Measurements from ENCODE around the gene SYT5. TPM values are rescaled to one million over a fixed set of nuclear protein-coding genes. Genes with fewer than 3 reads are reported as not detected.

The SYT5 gene
- total and polyA plus RNA-seq, 2 experiments from 2014 or later: 0.12 TPM; not detected in 1

DNA sequence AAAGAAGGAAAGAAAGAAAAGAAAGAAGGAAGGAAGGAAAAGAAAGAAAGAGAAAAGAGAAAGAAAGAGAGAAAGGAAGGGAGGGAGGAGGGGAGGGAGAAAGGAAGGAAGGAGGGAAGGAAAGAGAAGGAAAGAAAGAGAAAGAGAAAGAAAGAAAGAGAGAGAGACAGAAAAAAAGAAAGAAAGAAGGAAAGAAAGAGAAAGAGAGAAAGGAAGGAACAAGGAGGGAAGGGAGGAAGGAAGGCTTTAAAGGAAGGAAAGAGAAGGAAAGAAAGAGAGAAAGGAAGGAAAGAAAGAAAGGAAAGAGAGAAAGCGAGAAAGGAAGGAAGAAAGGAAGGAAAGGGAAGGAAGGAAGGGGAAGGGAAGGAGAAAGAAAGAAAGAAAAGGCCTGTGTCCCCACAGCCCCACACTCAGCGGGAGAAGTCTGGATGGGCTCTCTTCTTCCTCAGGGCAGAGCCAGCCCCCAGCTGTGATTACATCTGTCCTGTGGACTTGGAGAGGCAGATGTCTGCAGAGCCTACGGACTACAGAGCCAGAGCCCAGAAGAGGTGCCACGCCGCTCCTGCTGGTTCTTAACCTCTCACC is 19.6 kb upstream of the SYT5 start:
- TF ChIP-seq, protein P1, sequence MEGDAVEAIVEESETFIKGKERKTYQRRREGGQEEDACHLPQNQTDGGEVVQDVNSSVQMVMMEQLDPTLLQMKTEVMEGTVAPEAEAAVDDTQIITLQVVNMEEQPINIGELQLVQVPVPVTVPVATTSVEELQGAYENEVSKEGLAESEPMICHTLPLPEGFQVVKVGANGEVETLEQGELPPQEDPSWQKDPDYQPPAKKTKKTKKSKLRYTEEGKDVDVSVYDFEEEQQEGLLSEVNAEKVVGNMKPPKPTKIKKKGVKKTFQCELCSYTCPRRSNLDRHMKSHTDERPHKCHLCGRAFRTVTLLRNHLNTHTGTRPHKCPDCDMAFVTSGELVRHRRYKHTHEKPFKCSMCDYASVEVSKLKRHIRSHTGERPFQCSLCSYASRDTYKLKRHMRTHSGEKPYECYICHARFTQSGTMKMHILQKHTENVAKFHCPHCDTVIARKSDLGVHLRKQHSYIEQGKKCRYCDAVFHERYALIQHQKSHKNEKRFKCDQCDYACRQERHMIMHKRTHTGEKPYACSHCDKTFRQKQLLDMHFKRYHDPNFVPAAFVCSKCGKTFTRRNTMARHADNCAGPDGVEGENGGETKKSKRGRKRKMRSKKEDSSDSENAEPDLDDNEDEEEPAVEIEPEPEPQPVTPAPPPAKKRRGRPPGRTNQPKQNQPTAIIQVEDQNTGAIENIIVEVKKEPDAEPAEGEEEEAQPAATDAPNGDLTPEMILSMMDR (IDR thresholded peaks at IDR 0.05; ENCODE audit: low read depth, low read length): no peak

DNA sequence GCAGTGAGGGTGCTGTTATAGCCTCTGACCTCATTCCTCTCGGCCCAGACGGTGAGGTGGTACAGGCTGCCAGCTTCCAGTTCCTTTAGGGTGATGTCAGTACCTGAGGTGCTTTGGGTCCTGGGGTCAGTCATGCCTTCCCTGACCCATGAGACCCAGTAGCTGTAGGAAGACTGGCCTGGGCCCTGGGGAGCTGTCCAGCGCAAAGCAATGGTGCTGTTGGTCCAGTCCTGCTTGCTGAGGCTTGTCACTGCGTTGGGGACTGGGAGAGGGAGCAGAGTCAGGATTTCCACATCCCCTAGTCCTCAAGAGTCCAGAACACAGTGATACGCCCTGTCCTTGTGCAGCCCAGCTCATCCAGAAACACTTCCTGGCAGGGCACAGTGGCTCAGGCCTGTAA is 18.6 kb upstream of the SYT5 start:
- H3K9me3 ChIP-seq (ENCODE audit: low read depth): no peaks in the 10 kb centered on the region
- DNase-seq (ENCODE audit: low read depth in 1 of 2, low spot score in 1 of 2): peak in 1 of 2 donors; percentile 53

More for the DNA sequence above, 19.6 kb upstream of the SYT5 start:
- Histone ChIP-seq H3K4me3 (no peak overlapping the region), H3K4me1 (ENCODE audit: low read depth) (no peaks in the 10 kb centered on the region), H3K9me3 (ENCODE audit: low read depth) (no peaks in the 10 kb centered on the region), H3K27me3 (no peaks in the 10 kb centered on the region), H3K27ac (no peak overlapping the region), H3K36me3 (no peaks in the 10 kb centered on the region)
- DNase-seq (ENCODE audit: low read depth in 1 of 2, low spot score in 1 of 2): no peak

DNA sequence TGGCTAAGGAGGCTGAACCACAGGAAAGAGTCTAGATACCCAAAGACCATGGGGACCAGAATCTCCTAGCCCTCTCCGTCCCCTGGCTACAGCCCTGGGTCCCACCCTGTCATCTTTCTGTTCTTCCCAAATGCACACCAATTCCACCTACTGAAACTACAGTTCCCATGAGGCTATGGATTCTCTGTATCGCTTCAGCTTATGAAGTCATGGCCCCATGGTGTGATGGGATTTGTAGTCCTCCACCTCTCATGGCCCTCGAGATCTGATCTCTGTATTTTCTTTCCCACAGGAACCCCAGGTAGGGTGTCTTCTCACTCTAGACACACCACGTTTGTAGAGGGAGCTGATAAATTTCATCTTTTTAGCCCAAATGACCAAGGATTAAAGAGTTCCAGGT is 17.4 kb upstream of the SYT5 start:
- Histone ChIP-seq H3K4me1 (ENCODE audit: low read depth) (no peaks in the 10 kb centered on the region), H3K4me3 (no peak overlapping the region), H3K27me3 (no peaks in the 10 kb centered on the region), H3K9me3 (ENCODE audit: low read depth) (no peaks in the 10 kb centered on the region), H3K36me3 (no peaks in the 10 kb centered on the region), H3K27ac (no peak overlapping the region)
- DNase-seq (ENCODE audit: low read depth in 1 of 2, low spot score in 1 of 2): no peak
- TF ChIP-seq, protein P1 (IDR thresholded peaks at IDR 0.05; ENCODE audit: low read depth, low read length): no peak

More for the DNA sequence above, 18.6 kb upstream of the SYT5 start:
- no peak overlapping the region for H3K27ac ChIP-seq
- H3K4me3 ChIP-seq: no peak overlapping the region
- no peaks in the 10 kb centered on the region for H3K36me3 ChIP-seq
- H3K4me1 ChIP-seq (ENCODE audit: low read depth): no peaks in the 10 kb centered on the region
- TF ChIP-seq, protein P1 (IDR thresholded peaks at IDR 0.05; ENCODE audit: low read depth, low read length): no peak
- no peaks in the 10 kb centered on the region for H3K27me3 ChIP-seq

DNA sequence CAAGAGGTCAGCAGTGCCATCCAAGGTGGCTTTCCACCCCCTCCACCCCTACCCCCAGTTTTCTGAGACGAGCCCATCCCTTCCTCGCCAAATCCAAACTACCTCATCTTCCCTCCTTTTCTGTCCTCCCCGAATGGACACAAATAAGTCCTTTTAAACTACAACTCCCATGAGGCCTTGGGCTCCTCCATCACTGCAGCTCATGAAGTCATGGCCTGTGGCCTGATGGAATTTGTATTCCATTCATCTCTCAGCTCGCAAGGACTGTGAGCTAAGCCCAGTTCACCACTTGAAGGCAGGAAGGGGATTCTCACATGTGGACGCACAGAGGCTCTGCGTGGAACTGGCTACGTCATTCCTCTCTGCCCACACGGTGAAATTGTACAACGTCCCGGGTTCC is 16.7 kb upstream of the SYT5 start:
- H3K27me3 ChIP-seq: no peaks in the 10 kb centered on the region
- DNase-seq (ENCODE audit: low read depth in 1 of 2, low spot score in 1 of 2): no peak
- TF ChIP-seq, protein P1 (IDR thresholded peaks at IDR 0.05; ENCODE audit: low read depth, low read length): no peak
- H3K27ac ChIP-seq: no peak overlapping the region
- no peaks in the 10 kb centered on the region for H3K36me3 ChIP-seq
- H3K4me3 ChIP-seq: no peak overlapping the region
- H3K9me3 ChIP-seq (ENCODE audit: low read depth): no peaks in the 10 kb centered on the region
- H3K4me1 ChIP-seq (ENCODE audit: low read depth): no peaks in the 10 kb centered on the region

DNA sequence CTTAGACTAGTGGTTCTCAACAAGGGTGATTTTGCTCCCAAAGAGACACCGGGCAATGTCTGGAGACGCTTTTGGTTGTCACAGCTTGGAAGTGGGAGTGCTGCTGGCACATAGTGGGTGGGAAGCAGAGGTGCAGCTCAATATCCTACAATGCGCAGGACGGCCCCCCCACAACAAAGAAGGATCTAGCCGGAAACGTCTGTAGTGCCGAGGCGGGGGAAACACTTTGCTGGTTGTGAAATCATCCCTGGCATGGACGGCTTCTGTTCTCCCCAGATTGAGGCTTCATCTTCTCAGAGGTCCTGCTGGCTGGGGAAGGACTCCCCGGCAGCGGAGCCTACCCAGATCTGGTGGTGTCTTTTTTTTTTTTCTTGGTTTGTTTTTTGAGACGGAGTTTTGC is 13.4 kb upstream of the SYT5 start:
- Histone ChIP-seq H3K4me3 (no peak overlapping the region), H3K27ac (no peak overlapping the region), H3K36me3 (no peaks in the 10 kb centered on the region), H3K4me1 (ENCODE audit: low read depth) (no peaks in the 10 kb centered on the region), H3K27me3 (peaks cover 3% of the 10 kb centered on the region), H3K9me3 (ENCODE audit: low read depth) (no peaks in the 10 kb centered on the region)
- TF ChIP-seq, protein P1 (IDR thresholded peaks at IDR 0.05; ENCODE audit: low read depth, low read length): no peak
- no peak for DNase-seq (ENCODE audit: low read depth in 1 of 2, low spot score in 1 of 2)

Data from cardiac muscle cell (in vitro differentiated cells and primary cell).